ENCODE data around the gene LRP8.

DNA sequence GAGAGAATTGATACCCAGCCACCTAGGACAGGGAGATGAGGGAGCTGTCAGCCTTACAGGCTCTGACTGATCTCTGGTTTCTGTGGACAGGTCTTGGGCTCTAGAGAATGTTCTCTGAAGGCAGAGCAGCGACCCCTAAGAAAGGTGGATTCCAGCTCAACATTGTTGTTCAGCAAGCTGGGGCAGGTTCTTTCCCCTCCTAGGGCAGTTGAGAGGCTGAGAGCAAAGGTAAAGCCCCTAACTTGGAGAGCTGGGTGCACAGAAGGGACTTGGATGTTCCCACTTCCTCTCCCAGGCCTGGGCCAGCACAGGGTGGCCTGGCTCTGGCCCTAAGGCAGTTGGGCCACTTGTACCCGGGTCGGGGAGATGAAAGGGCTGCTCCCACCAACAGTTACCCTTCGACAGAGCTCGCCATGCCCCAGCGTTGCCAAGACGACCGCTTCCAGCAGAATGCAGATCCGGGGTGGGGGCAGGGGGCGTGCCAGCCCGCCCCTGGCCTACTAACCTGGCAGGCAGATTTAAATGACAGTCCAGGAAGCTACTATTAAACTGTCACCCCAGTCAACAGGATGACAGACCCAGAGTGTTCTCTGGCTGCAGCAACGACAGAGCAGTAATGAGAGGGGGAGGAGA, 31.6 kb downstream of the LRP8 start:
- TF ChIP-seq, protein P1, sequence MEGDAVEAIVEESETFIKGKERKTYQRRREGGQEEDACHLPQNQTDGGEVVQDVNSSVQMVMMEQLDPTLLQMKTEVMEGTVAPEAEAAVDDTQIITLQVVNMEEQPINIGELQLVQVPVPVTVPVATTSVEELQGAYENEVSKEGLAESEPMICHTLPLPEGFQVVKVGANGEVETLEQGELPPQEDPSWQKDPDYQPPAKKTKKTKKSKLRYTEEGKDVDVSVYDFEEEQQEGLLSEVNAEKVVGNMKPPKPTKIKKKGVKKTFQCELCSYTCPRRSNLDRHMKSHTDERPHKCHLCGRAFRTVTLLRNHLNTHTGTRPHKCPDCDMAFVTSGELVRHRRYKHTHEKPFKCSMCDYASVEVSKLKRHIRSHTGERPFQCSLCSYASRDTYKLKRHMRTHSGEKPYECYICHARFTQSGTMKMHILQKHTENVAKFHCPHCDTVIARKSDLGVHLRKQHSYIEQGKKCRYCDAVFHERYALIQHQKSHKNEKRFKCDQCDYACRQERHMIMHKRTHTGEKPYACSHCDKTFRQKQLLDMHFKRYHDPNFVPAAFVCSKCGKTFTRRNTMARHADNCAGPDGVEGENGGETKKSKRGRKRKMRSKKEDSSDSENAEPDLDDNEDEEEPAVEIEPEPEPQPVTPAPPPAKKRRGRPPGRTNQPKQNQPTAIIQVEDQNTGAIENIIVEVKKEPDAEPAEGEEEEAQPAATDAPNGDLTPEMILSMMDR (conservative IDR thresholded peaks at IDR 0.05), result no peak
- no peak for TF ChIP-seq ZFX (IDR thresholded peaks at IDR 0.05)
